GM19467 (cell line): Measurements from ENCODE around the gene CCDC185.

Source experiments
- ATAC-seq: cut with Tn5 transposase; IDR thresholded peaks from one replicate; pipeline ENCODE4 v1.9.1; 2021; ENCODE audit warnings: mild to moderate bottlenecking, moderate library complexity; ENCODE audit not compliant: unreplicated experiment

Gene CCDC185

DNA sequence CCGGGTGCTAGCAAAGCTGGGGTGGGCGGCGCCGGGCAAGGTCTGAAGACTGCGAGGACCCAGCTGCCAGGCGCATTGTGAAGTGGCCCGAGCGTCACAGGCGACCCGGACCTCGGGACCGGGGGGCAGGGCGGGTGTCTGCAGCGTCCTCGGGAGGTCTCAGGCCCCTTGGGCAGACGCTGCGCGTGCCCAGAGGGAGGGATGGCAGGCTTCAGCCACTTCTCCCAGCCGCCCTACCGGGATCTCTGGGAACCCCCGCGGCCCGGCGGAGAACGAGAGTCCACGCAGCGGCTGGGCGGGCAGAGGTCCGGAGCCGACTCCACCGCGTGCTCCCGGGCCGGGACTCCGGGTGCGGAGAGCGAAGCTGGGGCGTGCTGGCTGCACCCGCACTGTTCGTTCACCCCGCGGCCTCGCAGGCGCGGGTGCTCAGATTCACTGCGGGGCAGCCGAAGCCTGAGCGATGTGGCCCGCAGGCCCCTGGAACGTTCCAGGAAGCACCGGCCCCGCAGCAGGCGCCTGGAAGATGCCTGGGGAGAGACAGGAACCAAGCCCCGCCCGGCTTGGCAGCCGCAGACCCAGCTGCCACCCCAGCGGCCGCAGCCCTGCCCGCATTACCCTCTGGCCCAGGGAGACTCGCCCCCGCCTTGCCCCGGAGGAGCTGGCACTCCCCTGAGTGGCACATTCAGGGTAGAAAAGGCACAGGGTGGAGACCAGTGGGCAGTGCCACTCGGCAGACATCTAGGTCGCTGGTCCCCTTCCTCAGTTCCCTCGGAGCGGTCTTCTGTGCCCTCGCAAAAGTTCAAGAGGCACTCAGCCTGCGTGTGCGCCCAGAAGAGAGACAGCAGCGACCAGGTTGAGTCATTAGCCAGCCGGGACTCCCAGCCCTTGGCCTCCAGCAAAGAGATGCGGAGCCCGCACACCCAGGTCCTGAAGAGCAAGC lies at the start of gene CCDC185:
Gene CCDC185 (plus strand): TSS at position 141 of the 940 bp plus-strand sequence. CDS start 61 bp downstream, at position 202.
- ATAC-seq = no peak

DNA sequence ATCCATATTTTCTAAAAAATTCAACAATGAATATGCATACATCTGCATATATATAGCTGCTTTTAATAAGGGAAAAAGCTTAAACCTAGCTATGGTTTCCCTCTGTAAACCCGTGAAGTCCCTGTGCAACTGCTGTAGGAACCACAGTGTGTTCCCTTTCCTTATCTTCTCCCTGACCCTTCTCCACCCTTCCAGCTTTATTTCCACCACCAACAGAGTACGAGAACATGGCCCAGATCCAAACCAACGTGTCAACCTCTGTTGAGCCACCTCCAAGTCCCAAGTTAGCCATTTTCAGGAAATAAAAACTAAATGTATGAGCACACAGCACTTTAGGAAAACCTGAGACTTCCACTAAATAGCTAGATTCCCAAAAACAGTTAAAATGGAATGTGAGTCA lies 49.5 kb upstream of the CCDC185 start:
- no peak for ATAC-seq

DNA sequence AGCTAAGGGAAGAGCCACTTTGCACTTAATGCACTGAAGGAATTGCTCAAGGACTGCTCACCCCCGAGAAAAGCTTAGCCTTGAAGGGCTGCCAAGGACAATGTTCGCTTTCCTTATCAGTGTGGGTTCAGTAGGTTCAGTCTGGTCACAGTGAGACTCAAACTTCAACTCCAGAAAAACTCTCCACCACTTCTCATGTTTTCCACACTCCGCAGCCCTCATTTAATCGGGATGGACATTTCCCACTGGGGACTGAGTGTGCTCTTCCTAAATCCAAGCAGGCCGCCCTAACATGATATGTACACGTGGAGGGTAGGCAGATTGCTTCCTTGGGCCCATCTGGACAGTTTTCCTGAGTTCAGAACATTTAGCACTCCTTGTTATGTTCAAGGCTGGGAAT lies 48.7 kb upstream of the CCDC185 start:
- no peak for ATAC-seq

DNA sequence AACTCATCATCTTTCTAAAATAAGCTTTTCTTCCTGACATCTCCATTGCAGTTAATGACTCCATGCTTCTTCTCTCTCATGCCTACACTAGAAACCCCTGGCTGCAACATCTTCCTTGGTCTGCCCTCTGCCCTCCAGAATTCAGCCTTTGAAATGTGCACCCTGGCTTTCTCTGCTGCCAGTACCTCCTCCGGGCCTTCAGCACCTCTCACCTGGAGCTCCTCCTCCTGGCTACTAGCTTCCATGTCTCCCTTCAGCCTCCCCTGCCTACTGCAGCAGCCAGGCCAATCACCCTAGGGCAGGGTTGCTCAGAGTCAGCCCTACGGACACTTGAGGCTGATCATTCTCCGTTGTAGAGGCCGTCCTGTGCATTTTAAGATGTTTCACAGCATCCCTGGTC lies 47.5 kb upstream of the CCDC185 start:
- no peak for ATAC-seq

DNA sequence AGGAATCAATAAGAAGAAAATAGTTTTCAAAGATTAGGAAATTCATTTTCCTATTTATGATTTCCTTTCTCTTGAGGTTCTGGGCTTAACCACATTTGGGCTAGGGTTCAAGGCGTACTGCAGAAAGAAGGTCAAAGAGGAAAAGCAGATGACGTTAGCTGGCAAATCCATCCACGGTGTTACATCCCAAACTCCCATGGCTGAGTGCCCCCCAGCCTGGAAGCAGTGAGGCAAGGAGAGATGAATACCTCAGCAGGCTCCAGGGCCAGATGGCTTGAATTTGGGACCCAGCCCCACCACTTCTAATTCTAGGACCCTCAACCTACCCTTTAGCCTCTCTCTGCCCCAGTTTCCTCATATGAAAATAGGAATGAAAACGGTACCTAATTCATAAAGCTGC lies 46.9 kb upstream of the CCDC185 start:
- ATAC-seq = no peak

DNA sequence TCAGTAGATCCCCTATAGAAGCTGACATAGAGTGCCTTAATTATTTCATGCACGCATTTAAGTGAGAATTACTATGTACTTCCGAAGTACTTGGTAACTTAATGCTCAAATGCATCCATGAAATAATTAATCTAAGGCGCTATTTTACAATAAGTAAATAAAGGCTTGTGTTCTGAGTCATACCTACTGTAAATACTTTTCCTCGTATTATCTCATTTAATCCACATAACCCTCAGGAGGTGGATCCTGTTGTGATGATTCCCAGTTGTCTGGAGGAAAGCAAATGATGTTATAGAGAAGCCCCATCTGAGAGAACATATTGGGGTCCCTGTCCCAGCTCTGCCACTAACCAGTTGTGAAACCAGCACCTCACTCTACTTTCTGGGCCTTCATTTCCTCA lies 45.6 kb upstream of the CCDC185 start:
- no peak for ATAC-seq

DNA sequence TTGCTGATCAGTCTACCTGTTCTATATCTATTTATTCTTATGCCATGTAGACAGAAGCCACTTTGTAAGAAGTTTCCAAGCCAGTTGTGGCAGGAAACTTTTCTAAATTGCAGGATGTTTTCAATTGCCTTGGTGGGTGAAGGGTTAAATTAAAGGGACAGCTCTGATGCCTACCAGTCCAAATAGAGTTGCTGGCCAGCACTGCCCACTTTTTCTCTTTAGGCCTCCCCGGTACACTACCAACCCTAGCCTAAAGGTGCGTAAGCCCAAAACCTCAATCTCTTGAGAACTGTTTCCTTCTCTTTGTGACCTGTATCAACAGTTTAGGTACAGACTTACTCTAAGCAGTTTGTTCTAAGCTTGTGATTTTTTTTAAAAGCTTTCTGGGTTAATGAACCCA lies 44.8 kb upstream of the CCDC185 start:
- no peak for ATAC-seq

DNA sequence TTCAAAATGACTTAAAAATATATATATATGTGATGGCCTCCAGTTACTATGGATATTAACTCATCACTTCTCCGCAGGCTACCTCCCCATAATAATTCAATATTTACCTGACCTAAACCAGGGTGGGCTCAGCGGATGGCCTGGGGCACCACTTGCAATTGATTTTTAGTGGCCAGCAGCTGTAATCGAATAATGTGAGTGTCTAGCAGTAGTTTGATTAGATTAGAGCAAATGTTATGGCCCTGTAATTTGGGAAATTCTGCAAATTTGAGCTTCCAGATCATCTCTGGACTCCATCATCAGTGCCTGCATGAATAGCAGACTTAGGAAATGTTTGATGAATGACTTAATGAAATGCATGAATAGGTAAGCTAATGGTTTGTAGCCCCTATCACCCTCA lies 44.0 kb upstream of the CCDC185 start:
- ATAC-seq = no peak

DNA sequence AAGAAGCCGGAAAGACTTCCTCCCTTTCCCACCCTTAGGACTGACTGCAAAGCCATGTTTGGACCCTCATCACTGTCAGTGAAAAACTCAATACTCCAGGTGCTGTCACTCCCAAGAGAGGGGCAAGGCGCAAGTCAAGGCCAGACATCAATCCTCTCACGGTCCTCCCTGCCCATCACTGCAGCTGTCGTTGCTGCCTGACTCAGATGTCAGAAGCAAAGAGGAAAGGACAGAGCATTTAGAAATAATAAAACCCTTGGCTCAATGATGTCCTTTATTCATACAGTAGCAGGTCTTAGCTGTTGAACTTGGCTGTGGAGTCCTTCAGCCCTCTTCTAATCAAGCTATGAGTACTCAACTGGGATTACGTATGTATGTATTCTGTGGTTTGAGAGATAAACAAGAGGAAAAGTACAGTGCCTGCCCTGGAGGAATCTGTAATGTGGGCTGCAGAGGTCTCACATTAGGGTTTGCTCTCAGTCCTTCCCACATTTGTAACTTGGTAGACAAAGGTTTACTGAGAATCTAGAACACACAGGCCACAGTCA lies 42.8 kb upstream of the CCDC185 start:
- ATAC-seq = no peak

DNA sequence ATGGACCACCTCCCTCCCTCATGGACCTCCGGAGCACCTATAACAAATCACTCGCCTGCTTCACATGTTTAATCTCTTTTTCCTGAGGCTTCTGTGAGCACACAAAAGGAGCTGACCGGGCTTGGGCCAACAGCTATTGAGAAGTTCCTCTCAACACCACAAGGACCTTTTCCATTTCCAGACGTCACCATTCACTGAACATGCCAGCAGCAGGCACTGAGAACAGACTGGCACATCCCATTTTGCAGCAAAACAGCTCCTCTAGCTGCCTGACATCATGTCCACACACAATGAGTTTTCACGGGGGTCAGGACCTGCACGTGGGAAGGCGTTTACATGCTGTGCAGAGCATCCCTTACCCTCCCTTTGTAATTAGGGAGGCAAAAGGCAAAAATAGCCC lies 40.3 kb upstream of the CCDC185 start:
- ATAC-seq = no peak

DNA sequence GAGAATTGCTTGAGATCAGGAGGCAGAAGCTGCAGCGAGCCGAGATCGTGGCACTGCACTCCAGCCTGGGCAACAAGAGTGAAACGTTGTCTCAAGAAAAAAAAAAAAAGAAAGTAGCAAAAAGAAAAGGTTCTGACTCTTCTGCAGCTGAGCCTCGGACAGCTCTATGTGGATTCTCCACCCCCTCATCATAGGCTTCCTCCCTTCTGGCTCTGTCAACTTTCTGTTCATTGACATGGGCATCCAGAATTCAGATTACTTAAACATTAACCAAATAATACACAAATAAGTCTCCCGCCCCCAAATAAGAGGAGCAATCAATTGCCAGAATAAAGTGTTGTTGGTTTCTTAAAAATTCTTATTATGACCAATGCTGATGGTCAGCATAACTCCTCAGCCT lies 39.3 kb upstream of the CCDC185 start:
- no peak for ATAC-seq

DNA sequence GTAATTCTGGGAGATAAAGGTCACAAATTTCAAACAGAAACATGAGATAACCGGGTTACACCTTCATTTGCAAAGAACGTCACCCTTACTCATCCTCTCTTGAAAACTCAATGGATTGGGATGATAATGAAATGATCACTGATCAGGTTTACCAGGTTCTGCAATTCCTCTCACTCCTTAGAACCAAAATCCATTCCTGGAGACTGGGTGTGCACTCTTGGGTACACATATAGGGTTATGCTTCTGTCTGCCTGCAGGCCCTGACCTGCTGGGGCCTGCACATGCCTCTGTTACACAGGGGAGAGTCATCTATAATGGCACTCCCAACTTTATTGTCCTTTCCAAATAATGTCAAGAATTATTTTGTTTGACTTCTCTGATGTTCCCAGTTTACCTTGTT lies 37.5 kb upstream of the CCDC185 start:
- no peak for ATAC-seq

DNA sequence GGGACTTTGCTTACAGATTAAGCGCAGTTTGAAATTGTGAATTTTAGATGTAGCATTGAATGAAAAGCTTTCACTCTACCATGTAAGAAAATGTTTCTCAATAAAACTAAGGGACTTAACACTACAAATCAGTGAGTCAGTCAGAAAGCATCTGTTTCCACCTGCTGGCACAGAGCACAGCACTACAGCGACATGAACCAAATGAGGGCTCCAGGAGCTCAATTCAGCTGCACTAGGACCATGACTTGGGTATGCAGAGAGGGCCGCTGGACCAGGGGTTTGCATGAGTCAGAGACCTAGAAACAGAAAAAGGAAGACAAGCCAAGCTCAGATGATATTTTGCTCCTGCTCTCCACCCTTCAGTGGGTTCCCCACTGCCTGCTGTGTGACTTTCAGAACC lies 34.4 kb upstream of the CCDC185 start:
- ATAC-seq = no peak

DNA sequence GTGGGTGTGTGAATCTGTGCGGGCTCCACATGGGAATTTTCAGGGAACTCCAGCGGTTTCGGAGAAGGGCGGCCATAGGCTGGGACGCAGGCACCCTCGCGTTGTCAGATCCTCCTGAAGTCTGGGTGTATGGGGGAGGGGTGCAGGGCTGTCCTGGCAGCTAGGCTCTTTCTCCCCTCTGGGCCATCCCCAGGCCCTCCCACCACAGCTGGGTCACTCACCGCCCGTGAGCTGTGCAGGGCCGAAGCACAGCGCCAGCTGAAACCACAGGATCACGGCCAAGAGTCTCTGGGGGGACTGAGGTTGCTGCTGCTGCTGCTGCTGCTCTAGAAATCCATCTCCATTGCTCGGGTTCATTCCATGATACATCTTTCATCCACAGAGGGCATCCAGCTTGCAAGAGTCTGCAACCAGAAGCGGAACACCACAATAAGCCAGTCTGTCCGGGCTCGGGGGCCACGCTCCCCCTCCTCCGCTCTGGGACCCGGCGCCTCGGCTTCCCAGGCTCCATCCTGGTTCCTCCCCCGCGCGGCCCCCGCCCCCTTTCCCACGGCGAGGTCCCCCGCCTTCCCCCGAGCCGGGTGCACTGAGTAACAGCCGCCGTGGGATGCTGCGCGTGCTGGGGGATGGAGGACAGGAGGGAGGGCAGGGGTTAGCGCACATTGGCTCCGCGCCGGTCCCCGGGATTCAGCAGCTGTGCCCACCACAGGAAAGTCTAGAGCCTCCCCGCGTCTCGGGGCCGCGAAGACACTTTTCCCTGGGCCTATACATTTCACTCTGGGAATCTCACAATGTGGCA lies 30.0 kb upstream of the CCDC185 start:
- no peak for ATAC-seq

DNA sequence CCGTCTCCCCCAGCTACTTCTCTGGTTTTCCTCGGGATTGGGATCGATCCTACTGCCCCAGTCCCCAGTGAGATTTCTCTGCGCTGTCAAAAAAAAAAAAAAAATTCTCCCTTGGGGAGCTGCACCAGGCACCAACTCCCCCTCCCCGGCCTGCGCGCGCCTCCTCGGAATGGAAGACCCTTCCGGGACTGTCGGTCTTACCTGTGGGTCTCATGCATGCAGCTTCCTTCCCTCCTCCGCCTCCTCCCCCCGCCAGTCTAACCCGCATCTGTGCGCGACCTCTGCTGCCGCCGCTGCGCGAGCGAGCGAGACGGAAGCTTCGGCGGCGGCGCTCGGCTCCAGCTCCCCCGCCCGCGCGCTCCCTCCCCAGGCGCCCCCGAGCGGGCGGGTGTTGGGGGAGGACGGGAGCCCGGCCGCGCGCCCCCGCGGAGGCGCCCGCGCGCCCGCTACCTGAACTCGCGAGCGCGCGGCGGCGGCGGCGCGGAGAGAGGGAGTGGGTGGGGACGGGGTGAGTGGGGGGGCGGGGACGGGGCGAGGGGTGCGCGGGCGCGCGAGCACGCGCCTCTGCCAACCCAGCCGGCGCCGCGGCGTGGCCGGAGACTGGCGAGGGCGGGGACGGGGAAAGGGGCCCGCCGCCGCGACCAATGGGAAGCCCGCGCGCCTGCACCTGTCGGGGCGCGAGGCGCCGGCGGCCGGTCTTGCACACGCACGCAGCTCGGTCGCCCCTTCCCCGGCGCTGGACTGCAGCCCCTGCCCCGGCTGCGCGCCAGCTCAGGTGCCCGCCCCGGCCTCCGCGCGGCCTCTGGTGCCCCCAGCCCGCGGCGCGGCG lies 29.1 kb upstream of the CCDC185 start, which contains the start of gene SUSD4:
Gene SUSD4 (minus strand): TSS at position 321 of the 829 bp plus-strand sequence. CDS start 751 bp downstream, outside the sequence.
- peak; percentile 70 for ATAC-seq

DNA sequence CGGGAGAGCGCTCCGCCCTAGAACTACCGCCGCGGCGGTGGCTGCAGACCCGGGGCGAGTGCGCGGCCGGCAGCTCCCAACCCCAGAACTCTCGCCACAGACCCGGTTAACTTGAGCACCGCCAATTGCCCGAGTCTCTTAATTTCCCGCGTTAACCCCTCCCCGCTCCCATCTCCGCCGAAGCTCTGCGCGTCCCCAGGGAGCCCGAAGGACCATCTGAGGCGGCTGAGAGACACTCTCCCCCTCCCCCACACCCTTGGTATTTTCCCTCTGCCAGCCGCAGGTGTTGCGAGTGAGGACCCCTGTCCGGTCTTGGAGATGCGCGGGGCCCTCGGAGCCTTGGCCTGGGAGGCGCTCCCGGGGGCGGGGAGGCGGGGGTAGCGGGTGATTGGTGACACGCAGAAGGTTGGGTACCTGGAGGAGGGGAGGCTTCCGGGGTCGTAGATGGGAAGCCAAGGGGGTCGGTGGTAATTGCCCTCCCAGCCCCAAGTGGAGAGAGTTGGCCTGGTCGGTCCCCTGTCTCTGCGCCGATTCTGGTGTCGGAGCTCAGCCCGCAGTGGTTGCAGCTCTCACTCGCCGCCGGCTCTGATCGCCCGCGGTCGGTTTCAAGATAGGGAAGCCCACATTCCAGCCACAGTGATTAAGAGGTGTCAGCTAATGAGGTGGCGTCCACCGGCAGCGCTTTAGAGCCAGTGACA lies 28.4 kb upstream of the CCDC185 start:
- peak; percentile 26 for ATAC-seq

DNA sequence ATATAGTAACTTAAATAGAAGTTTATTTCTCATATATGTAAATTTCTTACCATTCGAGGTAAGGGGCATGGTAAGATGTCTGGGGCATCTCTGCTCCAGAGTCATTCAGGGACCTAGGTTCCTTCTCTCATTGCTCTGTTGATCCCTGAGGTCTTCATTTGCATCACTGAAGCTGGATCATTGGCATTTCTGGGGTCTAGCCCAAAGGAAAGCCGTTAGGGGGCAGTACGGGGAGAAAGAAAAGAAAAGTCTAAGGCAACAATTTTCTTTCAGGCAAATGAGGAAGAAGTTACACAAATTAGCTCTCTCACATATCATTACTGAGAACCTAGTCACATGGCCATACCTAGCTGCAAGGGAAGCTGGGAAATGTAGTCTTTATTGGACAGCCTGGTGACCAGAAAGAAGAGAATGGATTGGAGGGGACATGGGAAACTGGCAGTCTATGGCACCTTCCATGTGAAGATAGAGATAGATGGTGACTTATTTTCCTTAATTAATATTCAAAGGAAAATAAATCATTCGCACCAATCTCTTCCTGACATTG lies 19.1 kb upstream of the CCDC185 start:
- no peak for ATAC-seq

DNA sequence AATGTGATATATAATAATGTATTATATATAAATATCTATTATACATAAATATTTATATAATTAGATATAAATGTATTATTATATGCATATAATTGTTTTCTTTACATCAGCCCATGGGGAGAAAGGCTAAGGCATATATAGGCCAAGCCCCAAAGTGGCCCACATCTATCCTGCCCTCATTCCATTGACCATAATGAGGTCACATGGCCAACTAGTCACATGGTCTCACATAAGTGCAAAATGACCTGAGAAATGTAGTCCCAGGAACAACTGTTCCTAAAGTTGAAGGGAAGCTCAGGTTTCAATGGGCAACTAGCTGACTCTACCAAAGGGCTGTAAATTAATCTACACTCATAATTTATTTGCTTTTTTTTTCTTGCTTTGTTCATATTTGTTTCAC lies 14.5 kb upstream of the CCDC185 start:
- no peak for ATAC-seq

DNA sequence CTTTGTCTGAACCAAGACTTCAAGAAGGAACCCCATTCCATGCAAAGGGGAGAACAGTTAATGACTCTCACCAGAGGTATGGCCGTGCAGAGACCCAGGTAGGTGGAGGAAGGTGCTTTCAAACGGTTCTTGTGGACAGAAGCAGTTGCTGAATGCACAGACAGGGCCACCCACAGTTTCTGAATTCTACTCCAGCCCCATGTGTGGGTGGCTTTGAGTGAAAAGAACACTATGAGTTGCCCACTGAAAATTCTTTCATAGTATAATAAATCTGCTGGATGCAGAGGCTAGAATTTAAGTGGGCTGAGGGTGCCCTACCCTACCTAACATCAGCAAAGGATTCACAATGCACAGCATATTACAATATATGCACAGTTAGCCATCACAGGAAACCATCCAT lies 7.2 kb upstream of the CCDC185 start:
- no peak for ATAC-seq

DNA sequence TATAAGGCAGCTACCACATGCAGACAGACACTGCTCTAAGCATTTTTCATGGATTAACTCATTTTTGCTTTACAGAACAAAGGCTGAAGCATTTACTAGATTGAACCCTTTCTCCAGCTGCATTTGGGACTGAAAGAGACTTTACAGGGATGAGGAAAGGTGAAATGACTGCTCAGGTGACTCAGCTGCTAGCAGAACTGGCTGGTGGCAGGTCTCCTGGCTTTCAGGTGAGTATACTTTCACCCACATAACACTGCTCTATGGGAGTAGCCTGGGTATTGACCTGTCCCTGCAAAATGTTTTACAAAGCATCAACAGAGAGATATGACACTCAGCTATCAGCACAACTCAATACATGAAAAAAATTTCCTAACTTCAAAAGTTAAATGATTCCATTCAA lies 2.6 kb upstream of the CCDC185 start:
- ATAC-seq = no peak
